Effector CD4-positive, alpha-beta T cell (primary cell): ENCODE results near the gene EEFSEC.

Experiments
- DNase-seq: peaks from one replicate; pipeline ENCODE4 v3.0.0-alpha.2; 2020

EEFSEC gene

DNA sequence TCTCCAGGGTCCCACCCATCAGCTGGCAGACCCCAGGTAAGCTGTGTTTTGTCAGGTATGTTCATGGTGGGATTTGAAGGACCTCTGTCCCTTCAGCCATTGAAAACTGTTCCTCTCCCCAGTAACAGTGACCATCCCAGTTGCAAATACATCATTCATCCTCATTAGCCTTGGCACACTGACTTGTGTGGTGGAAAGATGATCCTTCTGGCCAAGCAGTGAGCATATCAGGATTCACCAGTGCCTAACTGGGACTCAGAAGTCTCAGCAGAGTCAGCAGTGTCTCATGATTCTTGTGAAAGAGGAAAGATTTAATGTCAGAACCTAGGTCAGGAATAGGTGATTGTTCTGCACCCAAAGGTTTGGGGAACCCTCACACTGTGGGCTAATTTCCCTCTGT lies 223.2 kb downstream of the EEFSEC start:
- no peak for DNase-seq

DNA sequence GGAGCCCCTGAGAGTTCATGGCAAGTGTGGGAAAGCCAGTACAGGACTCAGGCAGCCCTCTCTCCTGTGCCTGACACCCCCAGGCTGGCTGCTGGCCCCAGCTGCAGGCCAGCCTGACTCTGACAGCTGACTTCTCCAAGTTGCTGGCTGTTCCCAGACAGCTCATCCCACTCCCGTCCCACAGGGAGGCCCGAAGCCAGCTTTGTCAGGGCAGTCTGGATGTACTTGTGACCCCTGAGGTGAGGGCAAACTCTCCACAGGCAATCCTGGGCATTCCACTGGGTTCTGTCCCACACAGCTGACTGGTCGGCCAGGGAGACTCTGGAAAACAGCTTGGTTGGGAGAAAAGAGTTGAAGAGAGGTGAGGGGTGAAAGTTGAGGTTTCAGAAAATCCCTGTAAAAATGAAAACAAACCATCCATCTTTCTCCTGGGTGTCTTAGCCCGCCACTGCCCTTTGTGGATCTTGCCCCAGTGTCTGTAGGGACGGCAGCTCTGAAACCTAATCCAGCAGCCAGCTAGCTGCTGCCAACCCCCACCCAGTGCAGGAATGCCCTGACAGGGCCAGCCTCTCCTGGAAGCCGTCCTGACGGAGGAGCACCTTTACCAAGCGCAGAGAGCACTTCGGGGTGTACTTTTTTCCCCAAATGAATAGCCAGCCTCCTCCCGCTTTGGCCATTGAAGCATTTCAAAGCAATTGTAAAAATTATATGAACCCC lies 225.5 kb downstream of the EEFSEC start:
- DNase-seq: no peak

- DNase-seq: no peak
Observed at GRCh38 chr3:128379367-128380160, 226.3 kb downstream of the EEFSEC start.

DNA sequence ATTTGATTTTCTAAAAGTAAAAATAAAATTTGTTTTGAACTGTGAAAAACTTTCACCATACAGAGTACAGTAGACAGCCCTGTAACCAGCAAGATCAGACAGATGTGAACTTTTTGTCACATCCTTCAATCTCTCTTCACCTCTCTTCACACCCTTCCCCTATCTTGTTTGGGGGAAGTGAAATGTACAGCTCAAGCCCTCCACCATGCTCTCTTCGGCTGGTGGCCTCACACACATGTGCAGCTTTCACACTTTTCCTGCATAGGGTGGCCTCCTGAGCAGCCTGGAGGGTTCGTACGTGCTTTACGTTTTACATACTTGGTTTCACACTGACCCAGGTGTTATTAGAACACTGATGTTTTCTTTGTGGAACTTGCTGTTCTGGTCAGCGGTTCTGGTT lies 227.0 kb downstream of the EEFSEC start:
- no peak for DNase-seq

DNA sequence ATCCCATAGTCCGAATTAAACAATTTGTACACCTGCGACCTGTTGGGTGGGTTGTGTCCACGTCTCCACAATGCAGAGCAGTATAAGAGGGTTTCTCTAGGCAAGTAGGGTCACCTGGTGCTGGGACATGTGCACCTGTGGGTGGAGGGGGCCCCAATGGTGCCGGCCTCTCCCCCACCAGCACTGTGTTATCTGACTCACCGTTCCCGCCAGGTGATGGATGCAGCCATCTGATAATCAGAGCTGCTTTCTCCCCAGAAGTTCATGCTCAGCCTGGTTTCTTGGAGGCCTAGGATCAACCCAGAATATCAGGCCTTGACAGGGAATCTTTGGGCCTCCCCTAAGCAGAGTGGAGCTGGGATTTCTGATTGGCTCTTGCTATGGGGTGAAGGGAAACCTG lies 227.4 kb downstream of the EEFSEC start:
- no peak for DNase-seq

GRCh38 chr3:128381609-128382008 lies 228.3 kb downstream of the EEFSEC start:
- no peak for DNase-seq

DNA sequence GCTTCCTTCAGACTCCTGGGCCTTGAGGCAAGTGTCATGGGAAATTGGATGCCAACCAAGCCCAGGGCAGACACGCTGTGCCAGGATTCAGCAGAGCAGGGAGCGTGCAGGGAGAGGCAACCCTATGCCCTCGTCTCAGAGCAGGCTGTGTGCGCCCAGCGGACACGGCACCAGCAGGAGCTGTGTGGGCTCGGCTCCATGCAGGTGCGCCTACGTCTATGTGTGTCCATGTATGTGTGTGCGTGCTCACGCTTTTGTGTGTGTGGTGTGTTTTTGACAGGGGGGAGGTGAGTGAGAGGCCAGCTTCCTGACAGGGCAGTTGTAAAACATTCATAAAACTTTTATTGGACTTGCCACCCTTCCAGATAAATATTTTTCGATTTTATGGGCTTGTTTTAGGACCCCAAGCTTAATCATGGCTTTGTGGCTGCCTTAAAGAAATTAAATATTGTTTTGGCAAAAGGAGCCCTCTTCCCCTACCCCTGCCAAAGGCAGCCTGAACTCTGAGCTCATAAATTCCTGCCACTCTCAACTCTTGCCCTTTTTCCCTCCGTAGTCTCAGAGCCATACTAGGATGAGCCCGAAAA lies 229.0 kb downstream of the EEFSEC start:
- DNase-seq: no peak

GRCh38 chr3:128383316-128384235 lies 230.3 kb downstream of the EEFSEC start:
- no peak for DNase-seq

DNA sequence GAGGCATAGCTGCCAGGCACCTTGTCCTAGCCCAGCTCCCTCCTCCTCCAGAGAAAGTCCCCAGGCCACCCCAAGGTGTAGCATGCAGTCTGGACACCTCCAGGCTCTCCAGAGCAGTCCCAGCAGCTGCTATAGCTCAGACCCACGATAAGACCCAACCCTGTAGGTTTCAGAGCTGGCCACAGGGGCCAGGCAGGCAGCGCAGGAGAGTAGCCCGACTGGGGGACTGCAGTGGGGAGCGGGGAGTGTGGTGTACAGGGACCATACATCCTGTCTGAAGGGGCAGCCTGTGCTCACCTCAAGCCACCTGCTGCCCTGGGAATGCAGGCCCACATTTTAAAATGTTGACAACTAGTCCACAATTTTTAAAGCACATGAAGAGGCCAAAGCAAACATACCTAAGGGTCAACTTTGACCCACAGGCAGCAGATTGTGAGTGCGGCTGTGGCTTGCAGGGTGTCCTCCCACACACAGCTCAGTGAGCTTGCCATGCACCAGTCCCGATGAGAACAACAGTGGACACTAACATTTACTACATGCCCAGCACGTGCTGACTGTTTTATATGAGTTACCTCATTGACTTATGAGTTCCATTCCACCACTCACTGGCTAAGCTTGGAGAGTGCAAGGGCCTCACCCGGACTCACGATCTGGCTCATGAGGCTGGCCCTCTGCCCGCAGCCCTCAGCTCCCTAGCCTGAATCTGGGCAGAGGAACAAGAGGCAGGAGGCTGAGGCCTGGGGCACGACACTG lies 232.0 kb downstream of the EEFSEC start:
- DNase-seq: no peak

GRCh38 chr3:128388932-128389331 lies 235.7 kb downstream of the EEFSEC start:
- no peak for DNase-seq

DNA sequence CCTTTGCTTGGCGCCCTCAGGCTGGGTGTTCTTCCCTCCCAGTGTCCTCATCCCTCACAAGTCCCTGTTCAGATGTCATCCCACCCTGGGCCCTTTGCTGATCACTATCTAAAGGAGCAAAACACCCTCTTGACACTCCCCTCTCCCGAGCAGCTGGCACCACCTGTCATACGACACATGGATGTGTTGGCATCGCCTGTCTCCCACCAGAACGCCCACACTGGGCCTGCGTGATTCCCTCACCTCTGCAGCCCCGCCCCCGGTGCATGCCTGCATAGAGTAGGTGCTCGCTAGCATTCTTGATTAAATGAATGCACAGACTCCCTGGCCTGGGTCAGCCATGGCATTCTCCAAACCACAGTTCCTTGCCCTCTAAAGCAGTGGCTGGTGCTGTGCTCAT lies 237.6 kb downstream of the EEFSEC start:
- no peak for DNase-seq

- no peak for DNase-seq
Observed at GRCh38 chr3:128392021-128392420, 238.7 kb downstream of the EEFSEC start.

GRCh38 chr3:128392818-128393544 lies 239.7 kb downstream of the EEFSEC start:
- DNase-seq: no peak

GRCh38 chr3:128394033-128394432 lies 240.8 kb downstream of the EEFSEC start:
- DNase-seq: no peak

- DNase-seq: no peak
Observed at GRCh38 chr3:128395046-128395445, 241.8 kb downstream of the EEFSEC start.

- DNase-seq: no peak
Observed at GRCh38 chr3:128395500-128396162, 242.3 kb downstream of the EEFSEC start.

GRCh38 chr3:128397484-128397883 lies 244.2 kb downstream of the EEFSEC start:
- no peak for DNase-seq

DNA sequence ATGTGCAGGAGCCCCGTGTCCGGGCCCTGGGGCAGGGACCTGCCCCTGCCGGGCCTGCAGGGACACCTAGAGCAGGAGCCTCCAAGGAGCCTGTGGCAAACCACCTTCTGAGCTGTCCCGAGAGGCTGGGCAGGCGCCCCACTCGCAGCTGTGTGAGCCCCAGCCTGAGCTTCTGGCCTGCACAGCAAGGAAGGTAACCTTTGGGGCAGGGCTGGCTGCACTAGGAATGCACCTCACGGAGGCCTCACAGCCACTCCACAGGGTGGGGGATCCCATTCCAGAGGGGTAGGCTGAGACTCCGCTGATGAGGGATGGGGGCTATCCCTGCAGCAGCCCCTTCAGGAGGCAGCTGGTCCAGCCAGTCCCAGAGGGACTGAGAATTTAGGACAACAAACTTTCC lies 245.3 kb downstream of the EEFSEC start:
- DNase-seq: no peak

DNA sequence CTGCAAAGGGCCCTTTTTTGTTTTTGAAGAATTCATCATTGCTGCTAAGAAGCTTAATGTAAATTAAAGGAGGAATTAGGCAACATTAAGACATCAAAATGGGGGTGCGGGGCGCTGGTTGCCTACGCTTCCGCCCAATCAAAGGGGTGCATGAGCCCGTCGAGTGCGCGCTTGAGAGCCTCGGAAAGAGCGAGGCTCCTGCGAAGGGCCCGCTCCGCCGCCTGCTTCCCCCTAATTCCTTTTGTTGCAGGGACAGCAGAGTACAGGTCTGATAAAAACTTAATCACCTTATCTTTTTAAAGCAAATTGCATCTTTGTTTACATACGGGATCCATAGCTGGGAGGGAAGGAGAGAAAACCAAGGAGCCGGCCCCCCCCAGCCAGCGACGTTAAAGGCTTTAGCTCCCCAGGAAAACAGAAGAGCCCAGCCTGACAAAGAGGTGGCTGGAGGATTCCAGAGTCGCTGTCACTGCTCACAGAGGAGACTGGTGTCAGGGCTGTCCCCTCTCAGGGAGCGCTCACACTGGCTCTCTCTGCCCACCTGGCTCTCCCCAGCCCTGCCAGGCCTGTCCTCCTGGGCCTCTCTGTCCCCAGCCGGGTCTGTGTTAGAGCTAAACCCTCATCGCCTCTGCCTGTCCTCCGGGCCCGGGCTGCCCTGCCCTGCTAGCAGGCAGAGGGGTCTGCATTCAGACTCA lies 246.1 kb downstream of the EEFSEC start:
- no peak for DNase-seq

DNA sequence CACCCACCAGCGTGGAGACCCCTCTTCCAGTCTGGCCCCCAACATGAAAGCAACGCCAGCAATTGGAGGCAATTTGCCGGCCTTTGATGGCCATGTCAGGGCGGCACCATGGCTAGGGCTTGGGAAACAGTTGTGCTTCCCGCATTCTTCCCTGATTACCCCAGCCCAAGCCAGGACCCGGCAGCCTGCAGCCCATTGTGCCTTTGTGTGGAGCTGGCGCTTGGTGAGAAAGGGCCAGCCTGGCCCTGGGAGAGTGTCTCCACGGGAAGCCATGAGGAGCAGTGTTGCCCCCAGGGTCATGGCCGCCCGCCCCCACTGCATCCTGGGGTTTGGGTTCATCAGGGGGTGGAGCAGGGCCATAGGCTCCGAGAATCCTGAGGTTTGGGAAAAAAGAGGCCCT lies 247.4 kb downstream of the EEFSEC start:
- no peak for DNase-seq
